HG03108 (cell line): ENCODE results near the gene UBAC1.
"Not testable (repeated sequence)": the region's sequence is repeated elsewhere in the genome, so short reads cannot be mapped to it uniquely, and the experiment has no call there.

ENCODE experiments used
- ATAC-seq: cut with Tn5 transposase; IDR thresholded peaks from one replicate; pipeline ENCODE4 v1.9.1; 2021; ENCODE audit warnings: moderate library complexity; ENCODE audit not compliant: unreplicated experiment

UBAC1 gene

DNA sequence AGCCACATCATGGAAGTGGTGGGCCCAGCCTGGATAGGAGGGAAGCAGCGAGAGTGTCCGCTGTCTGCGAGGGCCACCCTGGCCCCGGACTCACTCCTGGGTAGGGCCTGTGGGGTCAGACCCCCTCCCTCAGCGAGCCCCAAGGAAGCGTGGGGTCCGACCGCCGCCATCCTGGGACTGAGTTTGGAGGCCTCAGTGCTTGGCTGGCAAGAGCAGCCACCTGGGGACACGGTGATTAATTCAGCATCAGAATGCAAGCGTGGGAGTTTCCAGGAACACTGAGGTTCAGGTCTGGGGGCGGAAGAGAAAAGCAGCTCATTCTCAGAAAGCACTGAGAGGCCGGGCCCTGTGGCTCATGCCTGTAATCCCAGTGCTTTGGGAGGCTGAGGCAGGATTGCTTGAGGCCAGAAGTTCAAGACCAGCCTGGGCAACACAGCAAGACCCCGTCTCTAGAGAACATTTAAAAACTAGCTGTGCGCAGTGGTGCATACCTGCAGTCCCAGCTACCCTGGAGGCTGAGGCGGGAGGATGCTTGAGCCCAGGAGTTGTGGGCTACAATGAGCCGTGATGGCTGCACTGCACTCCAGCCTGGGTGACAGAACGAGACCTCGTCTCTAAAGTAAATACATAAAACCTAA is 35.6 kb downstream of the UBAC1 start:
- no peak for ATAC-seq

DNA sequence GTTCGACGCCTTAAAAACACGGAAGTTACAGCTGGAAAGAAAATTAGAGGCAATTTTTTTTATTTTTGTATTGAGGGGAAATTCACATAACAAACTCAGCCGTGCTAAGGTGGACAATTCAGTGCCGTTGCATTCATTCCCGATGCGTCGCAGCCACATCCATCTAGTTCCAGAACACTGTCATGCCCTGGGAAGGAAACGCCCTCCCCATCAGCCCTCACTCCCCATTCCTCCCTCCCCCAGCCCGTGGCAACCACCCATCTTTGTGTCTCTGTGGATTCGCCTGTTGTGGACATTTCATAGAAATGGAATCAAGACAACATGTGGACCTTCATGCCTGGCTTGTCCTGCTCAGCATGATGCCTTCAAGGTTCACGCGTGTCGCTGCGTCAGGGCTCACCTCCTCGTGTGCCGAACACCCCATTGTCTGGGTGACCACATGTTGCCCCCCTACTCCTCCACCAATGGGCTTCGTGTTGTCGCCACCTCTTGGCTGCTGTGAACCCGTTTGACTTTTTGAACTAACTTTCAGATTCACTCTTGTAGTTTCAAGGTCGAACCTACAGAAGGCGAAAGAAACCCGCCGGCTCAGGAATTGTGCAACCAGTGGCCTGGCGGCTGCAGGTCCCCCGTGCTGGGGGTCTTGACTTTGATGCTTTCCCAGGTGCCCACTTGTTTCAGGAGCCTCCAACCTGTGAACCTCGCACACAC is 36.4 kb downstream of the UBAC1 start:
- ATAC-seq, result no peak

DNA sequence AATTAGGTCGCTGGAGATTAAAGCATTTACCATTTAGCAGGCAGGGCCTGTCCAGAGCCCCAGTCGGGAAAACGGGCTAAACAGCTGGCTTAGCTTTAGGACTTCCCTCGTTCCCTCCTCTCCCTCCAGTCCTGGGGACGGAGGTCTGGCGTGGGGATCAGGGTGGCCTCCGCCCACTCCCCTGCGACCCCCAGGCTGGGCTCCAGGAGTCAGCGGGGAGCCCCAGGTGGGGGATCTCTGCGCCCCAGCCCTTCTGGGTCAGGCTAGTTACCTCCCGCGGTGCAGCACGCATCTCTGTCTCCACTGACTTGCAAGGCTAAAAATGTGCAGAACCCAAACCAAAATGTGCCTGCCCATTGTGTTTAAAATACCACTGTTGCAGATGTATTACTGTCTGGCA is 37.7 kb downstream of the UBAC1 start:
- no peak for ATAC-seq

DNA sequence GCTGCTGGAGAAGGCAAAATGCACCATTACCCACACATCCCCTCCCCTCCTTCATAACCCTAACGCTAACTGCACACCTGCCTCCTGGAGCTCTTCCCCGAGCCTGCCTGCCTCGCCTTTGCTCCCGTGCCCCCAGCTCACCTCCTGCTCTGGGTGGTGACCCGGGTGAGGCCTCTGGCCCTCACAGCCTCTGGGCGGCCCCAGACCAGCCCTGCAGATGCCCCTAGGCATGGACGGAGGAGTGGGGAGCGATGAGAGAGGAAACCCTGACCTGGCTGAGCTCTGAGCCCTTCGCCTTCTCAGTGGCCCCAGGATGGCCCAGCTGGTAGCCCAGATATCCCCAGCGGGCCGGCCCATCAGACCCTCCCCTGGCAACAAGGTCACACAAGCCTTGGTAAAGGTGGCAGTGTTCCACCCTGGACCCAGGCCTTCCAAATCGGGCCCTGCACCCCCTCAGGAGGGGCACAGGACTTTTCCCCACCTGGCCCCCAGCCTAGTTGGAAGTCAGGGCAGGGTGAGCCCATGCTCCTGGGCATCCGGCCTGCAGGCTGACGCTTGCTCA is 39.3 kb downstream of the UBAC1 start:
- ATAC-seq, result no peak

DNA sequence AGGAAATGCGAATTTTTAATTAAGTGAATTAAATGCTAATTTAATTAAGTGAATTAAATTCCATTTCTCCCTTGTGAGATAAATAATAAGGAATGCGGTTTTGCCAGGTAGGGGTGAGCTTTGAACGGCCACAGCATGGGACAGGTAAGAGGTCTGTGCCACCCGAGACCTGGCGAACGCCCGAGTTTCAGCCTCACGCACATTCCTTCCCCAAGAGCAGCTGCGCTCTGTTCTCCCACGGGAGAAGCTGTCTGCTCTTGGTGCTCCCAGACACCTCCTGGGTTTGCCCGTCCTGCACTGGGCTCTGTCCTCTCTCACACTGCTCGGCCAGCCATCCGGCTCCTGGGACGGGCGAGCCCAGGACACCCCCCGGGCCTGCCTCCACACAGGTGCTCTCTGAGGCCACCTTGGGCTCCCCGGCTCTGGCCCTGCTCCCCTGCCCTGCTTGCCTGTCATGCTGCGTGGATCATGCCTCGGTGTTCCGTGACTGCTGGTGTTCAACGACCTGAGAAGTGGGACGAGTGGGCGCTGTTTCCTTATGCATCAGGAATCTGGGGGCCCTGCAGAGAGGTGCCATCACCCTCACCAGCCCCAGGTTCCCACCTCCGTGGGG is 40.1 kb downstream of the UBAC1 start:
- no peak for ATAC-seq

DNA sequence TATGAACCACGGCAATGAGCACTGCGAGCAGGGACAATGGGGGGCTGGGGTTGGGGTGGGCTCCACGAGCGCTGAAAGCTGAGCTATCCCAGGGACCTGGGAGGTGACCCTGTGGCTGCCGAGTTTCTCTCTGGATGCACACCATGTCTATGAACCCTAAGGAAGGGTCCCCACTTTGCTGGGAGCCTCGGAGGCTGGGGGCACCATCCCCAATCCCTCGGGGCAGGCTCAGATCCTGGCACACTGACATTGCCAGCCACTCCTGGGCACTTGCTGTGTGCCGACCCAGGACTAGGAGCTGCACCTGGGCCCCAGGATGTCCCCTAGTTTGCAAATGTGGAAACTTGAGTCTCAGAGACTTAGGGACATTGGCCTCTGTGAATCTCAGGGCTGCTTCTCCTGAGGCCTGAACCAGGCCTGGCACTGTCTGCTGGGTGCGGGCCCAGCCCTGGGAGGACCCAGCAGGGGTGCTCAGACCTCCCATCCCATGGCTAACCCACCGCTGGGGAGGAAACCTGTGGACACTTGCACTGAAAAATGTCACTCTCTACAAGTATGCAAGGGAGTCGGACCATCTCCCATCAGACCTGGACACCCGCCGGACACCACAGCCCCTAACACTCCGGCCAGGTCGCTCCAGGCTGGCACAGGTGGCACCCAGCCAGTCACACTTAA is 40.8 kb downstream of the UBAC1 start:
- no peak for ATAC-seq

DNA sequence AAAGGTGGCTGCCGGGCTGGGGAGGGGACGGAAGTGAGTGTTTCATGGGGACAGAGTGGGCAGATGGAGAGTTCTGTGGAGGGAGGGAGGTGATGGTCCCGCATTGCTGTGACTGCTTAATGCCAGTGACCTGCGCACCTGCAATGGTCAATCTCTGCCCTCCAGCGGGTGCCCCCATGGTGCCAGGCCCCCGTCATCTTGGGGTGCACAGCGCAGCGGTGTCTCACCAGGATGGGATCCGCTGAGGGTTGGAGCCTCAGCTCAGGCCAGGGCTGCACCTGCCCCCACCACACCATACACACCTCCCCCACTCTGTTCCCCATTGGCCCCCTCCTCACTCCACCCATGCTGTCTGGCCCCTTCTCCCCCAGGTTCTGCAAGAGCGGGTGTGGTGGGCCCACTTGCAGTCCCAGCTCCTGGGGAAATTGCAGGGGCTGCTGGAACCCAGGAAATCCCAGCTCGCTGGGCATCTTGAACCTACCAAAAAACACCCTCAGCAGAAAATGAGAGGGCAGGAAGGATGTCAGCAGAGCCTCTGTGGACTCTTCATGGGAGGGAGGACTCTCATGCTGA is 41.8 kb downstream of the UBAC1 start:
- no peak for ATAC-seq

DNA sequence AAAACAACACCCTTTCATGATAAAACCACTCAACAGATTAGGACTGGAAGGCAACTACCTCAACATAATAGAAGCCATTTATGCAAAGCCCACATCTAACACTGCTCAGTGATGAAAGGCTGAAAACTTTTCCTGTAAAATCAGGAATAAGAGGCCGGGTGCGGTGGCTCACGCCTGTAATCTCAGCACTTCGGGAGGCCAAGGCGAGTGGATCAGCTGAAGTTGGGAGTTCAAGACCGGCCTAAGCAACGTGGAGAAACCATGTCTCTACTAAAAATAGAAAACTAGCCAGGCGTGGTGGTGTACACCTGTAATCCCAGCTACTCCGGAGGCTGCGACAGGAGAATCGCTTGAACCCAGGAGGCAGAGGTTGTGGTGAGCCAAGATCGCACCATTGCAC is 44.9 kb downstream of the UBAC1 start:
- ATAC-seq, result not testable (repeated sequence)

DNA sequence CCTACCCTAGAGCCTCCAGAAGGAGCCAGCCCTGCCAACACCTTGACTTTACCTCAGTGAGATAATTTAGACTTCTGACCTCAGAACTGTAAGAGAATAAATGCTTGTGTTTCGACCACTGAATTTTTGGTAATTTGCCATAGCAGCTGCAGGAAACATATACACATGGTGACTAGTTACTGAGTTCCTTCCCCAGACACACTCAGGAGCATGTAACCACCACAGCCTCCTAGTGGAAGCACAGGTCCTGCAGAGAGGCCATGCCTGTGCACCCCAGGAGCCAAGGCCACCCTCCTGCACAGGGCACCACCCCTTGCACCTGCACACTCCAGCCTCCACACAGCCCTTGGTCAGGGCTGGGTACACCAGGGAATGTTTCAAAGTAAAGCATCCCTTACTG is 46.3 kb downstream of the UBAC1 start:
- no peak for ATAC-seq

DNA sequence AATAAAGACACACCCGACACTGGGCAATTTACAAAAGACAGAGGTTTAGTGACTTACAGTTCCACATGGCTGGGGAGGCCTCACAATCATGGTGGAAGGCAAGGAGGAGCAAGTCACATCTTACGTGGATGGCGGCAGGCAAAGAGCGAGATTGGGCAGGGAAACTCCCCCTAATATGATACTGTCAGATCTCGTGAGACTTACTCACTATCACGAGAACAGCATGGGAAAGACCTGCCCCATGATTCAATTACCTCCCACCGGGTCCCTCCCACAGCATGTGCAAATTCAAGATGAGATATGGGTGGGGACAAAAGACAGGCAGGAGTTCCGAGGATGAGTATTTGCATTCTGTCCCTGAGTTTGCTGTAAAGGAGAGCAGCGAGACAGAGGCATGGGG is 49.9 kb downstream of the UBAC1 start:
- not testable (repeated sequence) for ATAC-seq

DNA sequence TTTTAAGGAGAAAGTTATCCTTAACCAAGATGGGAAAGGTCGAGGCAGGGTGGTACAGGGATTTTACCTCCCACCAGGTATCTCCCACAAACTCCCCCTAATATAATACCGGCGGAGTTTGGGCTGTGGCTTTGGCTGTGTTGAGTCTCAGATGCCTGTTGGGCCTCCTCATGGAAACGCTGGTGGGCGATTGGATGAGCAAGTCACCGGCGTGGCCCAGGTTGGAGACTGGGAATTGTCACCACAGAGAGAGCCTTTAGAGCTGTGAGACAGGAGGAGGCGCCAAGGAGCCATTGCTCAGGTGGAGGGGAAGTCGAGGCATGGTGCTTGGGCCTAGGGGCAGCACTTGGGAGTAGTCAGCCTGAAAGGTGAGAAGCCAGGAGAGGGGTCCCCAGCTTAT is 50.4 kb downstream of the UBAC1 start:
- no peak for ATAC-seq

DNA sequence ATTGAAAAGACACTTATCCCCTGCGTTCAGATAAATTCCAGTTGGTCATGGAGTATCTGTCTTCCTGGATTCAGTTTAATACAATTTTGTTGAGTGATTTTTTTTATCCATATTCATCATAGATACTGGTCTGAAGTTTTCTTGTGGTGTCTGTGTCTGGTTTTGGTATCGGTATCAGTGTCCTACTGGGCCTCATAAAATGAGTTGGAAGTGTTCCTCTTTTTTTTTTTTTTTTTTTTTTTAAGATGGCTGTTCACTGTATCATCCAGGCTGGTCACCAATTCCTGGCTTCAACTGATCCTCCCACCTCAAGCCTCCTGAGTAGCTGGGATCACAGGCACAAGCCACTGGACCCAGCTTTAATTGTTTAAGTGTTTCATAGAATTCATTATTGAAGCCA is 51.0 kb downstream of the UBAC1 start:
- no peak for ATAC-seq

DNA sequence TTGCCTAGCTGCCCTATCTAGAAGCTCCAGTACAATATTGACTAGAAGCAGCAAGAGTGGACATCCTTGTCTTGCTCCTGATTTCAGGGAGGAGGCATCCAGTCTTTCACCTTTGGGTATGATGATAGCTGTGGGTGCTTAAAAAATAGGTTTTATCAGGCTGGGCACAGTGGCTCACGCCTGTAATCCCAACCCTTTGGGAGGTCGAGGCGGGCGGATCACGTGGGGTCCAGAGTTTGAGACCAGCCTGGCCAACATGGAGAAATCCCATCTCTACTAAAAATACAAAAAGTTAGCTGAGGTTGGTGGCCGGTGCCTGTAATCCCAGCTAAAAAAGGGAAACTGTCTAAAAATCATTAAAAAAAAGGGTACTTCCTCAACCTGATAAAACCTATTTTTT is 51.8 kb downstream of the UBAC1 start:
- ATAC-seq, result no peak

DNA sequence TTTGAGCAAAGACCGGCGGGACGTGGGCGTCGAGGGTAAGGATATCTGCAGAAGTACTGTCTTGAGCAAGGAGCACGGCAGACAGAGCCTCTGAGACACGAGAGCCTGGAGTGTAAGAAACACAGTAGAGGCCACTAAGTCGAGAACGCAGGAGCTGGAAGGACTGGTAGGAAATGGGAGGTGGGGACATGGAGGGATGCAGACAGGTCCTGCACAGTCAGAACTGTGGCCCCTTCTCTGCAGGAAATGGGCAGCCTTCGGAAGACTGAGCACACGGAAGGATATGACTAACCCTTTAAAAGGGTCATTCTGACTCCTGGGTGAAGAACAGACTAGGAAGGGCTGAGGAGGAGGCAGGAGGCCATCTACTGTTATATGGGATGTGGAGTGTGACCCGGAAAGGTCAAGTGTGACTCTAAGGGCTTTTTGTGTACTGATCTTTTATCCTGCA is 52.4 kb downstream of the UBAC1 start:
- ATAC-seq, result no peak

DNA sequence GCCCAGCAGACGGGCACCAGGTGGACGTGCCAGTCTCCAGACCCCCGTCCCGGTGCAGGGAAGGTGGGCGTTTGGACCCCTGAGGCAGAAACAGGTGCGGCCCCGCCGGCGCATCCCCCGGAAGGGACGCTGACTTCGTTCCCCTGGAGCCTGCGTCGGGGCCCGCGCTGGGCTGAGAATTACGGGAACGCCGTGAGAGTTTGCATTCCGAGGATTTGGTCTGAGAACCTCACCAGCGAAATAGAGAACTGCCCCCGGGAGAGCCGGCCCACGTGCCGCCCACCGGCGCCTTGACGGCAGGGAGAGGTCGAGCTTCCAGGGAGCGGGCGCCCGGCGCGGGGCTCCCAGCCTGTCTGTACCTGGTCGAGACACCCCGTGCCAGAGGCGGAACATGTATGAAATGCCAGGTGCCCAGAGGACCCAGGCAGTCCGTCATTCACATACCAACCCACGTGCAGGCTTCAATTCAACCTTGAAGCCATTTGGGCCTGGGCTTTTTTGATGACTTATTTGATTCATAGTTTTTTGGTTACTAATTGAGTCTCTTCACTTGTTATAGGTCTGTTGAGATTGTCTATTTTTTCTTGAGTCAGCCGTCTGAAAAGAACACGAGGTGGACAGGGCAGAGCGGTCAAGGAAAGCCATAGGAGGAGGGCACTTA is 53.0 kb downstream of the UBAC1 start:
- no peak for ATAC-seq

DNA sequence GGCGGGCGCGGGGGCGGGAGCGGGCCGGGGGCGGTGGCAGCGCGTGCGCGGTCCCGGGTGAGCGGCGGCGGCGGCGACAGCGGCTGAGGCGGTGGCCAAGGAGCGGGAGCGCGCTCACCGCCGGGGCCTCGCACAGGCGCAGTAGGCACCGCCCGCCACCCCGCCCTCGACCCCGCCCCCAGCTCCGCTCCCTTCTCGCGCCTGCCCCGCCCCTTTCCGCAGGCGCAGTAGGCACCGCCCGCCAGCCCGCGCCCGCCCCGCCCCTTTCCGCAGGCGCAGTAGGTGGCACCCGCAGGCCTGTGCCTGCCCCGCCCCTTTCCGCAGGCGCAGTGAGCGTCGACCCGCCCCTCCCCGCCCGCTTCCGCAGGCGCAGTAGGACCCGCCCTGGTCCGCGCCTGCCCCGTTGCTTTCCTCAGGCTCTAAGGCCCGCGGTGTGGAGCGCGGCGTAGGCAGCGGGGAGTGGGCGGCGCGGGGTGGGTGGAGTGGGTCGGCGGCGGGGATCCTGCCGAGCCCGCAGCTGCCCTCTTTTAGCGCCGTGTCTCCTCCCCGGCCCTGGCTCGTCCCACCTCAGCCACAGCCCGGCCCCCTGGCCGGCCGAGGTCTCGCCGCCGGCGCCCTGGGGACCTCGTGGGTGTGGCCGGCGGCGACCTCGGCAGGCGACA is 53.6 kb downstream of the UBAC1 start, which contains the start of gene CAMSAP1:
TSS of gene CAMSAP1 (minus strand) at position 116 of the 662 bp plus-strand sequence. CDS start 387 bp downstream, outside the sequence.
- peak; percentile 76 for ATAC-seq

DNA sequence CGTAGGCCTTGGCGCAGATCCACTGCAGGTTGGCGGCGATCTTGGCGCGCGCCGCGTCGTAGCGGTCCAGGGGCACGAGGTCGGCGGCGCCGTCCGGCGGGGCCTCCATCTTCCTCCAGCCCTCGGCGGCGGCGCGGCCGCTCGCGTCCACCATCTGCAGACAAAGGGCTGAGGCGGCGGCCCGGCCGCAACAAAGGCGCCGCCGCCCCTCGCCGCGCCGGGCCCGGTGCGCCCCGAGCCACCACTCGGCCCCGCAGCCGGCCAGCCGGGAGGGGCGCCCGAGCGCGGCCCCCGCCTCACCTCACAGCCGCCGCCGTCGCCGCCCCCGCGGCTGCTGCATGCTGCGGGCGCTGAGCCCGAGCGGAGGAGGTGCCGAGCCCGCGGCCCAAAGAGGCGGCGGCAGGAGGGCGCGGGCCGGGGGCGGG is 54.2 kb downstream of the UBAC1 start:
- ATAC-seq, result peak; percentile 10

DNA sequence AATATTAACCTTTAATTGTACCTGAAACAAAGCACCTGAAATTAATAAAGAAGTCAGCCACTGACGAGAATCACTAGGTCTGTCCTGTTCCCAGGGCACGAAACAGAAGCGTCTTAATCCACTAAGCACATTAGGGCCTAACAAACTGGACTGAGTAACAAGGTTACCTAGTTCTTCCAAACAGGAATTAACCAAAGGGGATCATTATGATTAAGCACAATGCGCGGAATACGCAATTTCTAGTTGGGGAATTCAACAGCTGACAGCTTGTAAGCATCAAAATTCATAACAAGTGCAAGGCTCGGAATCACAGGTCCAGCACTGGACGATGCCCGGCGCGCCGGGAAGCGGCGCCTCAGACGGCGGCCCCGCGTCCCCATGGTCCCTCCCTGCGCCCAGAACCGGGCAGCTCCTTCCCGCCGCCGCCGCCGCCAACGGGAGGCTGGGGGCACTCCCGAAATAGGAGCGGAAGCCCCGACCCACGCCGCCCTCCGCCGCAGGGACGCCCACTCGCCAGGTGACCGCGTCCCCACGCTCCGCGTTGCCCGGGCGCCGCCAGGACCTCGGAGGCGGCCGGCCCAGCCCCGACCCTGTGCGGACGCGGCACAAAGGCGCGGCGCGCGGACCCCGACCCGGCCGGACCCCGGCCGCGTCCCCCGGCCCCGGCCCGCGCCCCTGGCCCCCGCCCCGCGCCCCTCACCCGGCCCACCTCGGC is 54.7 kb downstream of the UBAC1 start:
- peak; percentile 14 for ATAC-seq
